ACHN (cell line): Measurements from ENCODE around the gene IL17REL.

ENCODE experiments used
- DNase-seq: peaks from one replicate; pipeline ENCODE4 v3.0.0-alpha.2; 2015
- in situ Hi-C: cut with HindIII; loops from 2 replicates; pipeline ENCODE4 v1.10.0; 2017; ENCODE audit warnings: low sequenced_read_pairs, low pct_ligation_motif_present, low pct_unique_long_range_greater_than_20kb

Gene IL17REL

GRCh38 chr22:50030297-50031188 is 18.0 kb upstream of the IL17REL start:
- in situ Hi-C loops, result no loop called here
- DNase-seq, result peak; percentile 70

GRCh38 chr22:50027639-50028537 is 15.3 kb upstream of the IL17REL start:
- no peak for DNase-seq
- in situ Hi-C loops, result no loop called here

- DNase-seq, result no peak
- in situ Hi-C loops, result no loop called here
Measured at GRCh38 chr22:50025993-50026392, 13.4 kb upstream of the IL17REL start.

- in situ Hi-C loops, result no loop called here
- no peak for DNase-seq
Measured at GRCh38 chr22:50022171-50022819, 9.7 kb upstream of the IL17REL start.

GRCh38 chr22:50020606-50021005 is 8.0 kb upstream of the IL17REL start:
- in situ Hi-C loops, result no loop called here
- no peak for DNase-seq

DNA sequence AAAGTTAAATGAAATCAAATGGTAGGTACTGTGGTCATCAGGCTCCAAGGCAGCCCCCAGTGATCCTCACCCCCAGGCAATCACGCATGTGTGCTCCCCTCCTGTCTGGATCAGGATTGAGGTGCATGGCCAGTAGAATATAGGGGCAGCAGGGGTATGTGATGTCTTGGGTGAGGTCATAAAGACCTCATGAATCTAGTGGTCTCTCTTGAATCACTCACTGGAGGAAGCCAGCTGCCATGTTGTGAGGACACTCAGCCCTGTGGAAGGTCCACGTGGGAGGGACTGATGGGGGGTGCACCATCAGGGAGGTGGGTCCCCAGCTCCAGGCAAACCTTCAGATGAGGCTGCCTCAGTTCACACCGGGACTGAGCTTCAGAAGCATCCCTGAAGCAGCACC is 6.8 kb upstream of the IL17REL start:
- in situ Hi-C loops, result no loop called here

GRCh38 chr22:50018608-50019285 is 6.2 kb upstream of the IL17REL start:
- in situ Hi-C loops, result no loop called here
- no peak for DNase-seq

More for the DNA sequence above, 6.8 kb upstream of the IL17REL start:
- DNase-seq, result no peak

GRCh38 chr22:50017701-50018224 is 5.2 kb upstream of the IL17REL start:
- in situ Hi-C loops, result no loop called here
- no peak for DNase-seq

GRCh38 chr22:50016988-50017700 is 4.6 kb upstream of the IL17REL start:
- in situ Hi-C loops, result no loop called here
- DNase-seq, result no peak

GRCh38 chr22:50016308-50016987 is 3.9 kb upstream of the IL17REL start:
- no peak for DNase-seq
- in situ Hi-C loops, result no loop called here

- no peak for DNase-seq
- in situ Hi-C loops, result no loop called here
Measured at GRCh38 chr22:50015451-50016307, 3.1 kb upstream of the IL17REL start.

GRCh38 chr22:50014655-50015401 is 2.3 kb upstream of the IL17REL start:
- DNase-seq, result no peak
- in situ Hi-C loops, result no loop called here

DNA sequence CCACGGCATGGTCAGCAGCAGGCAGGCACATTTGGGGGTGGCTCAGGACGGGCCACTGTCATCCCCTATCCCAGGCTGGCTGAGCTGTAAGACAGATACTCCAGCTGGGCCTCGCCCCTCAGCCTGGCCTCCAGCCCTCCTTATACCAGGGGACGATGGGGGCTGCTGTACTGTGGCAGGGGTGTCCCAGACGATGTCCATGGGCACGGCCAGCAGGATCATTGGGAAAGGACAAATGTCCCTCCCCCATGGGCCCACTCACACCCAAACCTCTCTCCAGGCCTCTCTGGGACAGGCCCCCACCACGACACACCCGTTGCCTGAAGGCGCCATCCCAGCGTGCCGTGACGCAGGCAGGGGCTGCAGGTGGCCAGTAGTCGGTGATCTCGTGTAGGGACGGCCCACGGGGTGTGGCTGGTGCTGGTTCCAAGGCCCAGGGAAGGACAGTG is 1.5 kb upstream of the IL17REL start:
- in situ Hi-C loops, result no loop called here
- no peak for DNase-seq

DNA sequence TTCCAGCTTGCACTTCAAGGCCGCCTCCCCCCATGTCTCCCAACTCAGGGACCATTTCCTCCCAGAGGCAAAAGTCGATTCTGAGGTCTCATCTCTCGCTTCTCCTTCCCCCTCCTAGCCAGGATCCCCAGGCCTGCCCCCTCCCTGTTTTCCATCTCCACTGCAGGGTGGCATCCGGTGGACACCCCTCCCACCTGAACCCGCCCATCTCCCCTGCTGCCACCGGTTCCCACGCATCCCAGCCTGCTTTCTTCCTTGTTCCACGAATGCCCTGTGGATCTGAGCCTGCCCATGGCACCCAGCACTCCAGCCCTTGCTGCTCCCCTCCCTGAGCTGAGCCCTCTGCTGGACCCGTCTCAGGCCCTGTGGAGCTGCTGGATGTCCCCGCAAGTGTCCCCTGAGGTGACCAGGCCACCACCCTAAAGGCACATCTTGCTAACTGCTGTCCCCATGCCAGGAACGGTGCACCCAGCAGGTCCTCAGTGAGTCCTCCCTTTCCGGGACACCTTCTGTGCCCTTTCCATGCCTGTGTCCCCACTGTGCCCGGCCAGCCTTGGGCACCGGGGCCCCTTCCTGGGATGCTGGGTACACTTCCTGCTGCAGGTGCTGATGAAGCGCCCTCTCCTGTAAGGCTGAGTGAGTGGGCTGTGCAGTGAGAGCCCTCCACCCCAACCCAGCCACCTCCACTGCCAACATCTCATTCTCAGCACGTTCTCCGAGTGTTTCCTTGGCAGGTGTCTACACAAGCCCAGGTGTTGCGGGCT is 936 bp downstream of the IL17REL start:
- in situ Hi-C loops, result no loop called here
- no peak for DNase-seq
